Measurements from ENCODE around the gene RIIAD1. TPM values are rescaled to one million over a fixed set of nuclear protein-coding genes. Genes with fewer than 3 reads are reported as not detected.

RIIAD1 gene
- total and polyA plus RNA-seq, 2 experiments from 2014 or later, result not detected

- Histone ChIP-seq H3K9me3 (ENCODE audit: low read depth) (no peaks in the 10 kb centered on the region), H2AFZ (no peak overlapping the region), H3K9me2 (replicated peaks; ENCODE audit: insufficient read depth) (no peaks in the 10 kb centered on the region), H3K4me1 (ENCODE audit: insufficient read depth) (no peaks in the 10 kb centered on the region), H3K27me3 (no peaks in the 10 kb centered on the region), H3K4me3 (no peak overlapping the region), H3K27ac (no peak overlapping the region), H4K20me1 (ENCODE audit: insufficient read depth, poor library complexity, severe bottlenecking) (no peaks in the 10 kb centered on the region), H3K79me2 (no peaks in the 10 kb centered on the region), H3K4me2 (no peak overlapping the region), H3K36me3 (replicated peaks; ENCODE audit: insufficient read depth, low read depth) (no peaks in the 10 kb centered on the region)
- DNase-seq (ENCODE audit: low spot score), result no peak
- TF ChIP-seq CTCF (IDR thresholded peaks at IDR 0.05; ENCODE audit: poor library complexity) (no peak), EZH2phosphoT487 (IDR thresholded peaks at IDR 0.05; ENCODE audit: low read depth, severe bottlenecking, unreplicated experiment) (no peak), EZH2 (IDR thresholded peaks at IDR 0.05; ENCODE audit: borderline replicate concordance) (no peak)
- 89% methylated on average over 4 of the region's 4 CpGs for WGBS (ENCODE audit: low lambda C conversion rate, missing lambda C conversion rate)
These were observed 56.0 kb downstream of the RIIAD1 start for GRCh38 chr1:151777317-151777716.

Small RNA genes within 50 kb of the gene (small RNA-seq; reads per million reads assigned to genes)
- gene RNU6-662P, result not detected

Other genes starting within 250 kb of the RIIAD1 start
- gene CGN, start 210.1 kb upstream of the RIIAD1 start, total RNA-seq, result 58.2 and 66.4 TPM in 2 replicates
- 46.3 and 54.5 TPM in 2 replicates for gene CGN, start 210.1 kb upstream of the RIIAD1 start, polyA plus RNA-seq
- gene TUFT1, start 181.2 kb upstream of the RIIAD1 start, total RNA-seq, result 18.3 and 29.8 TPM in 2 replicates
- gene TUFT1, start 181.2 kb upstream of the RIIAD1 start, polyA plus RNA-seq, result 29.2 and 30.1 TPM in 2 replicates
- gene SNX27, start 109.5 kb upstream of the RIIAD1 start, total RNA-seq, result 35.1 and 38.7 TPM in 2 replicates
- gene SNX27, start 109.5 kb upstream of the RIIAD1 start, polyA plus RNA-seq, result 18.2 and 24.0 TPM in 2 replicates
- gene CELF3, start 4.7 kb upstream of the RIIAD1 start, total RNA-seq, result 1.2 and 2.1 TPM in 2 replicates
- 0.85 and 1.1 TPM in 2 replicates for gene CELF3, start 4.7 kb upstream of the RIIAD1 start, polyA plus RNA-seq
- 50.3 and 68.8 TPM in 2 replicates for gene MRPL9, start 42.0 kb downstream of the RIIAD1 start, total RNA-seq
- 72.5 and 88.0 TPM in 2 replicates for gene MRPL9, start 42.0 kb downstream of the RIIAD1 start, polyA plus RNA-seq
- 3.4 and 3.8 TPM in 2 replicates for gene TDRKH, start 69.0 kb downstream of the RIIAD1 start, total RNA-seq
- 1.6 and 1.8 TPM in 2 replicates for gene TDRKH, start 69.0 kb downstream of the RIIAD1 start, polyA plus RNA-seq
- not detected in 2 replicates for gene LINGO4, start 83.9 kb downstream of the RIIAD1 start, total RNA-seq
- gene LINGO4, start 83.9 kb downstream of the RIIAD1 start, polyA plus RNA-seq, result not detected in 2 replicates
- gene RORC, start 110.3 kb downstream of the RIIAD1 start, total RNA-seq, result 1.2 and 1.3 TPM in 2 replicates
- 0.60 TPM in 1 of 2 replicates, not detected in the other for gene RORC, start 110.3 kb downstream of the RIIAD1 start, polyA plus RNA-seq
- gene C2CD4D, start 118.3 kb downstream of the RIIAD1 start, total RNA-seq, result 0.72 TPM in 1 of 2 replicates, not detected in the other
- gene C2CD4D, start 118.3 kb downstream of the RIIAD1 start, polyA plus RNA-seq, result 0.96 and 1.1 TPM in 2 replicates
- not detected in 2 replicates for gene THEM5, start 132.2 kb downstream of the RIIAD1 start, total RNA-seq
- 0.21 and 0.32 TPM in 2 replicates for gene THEM5, start 132.2 kb downstream of the RIIAD1 start, polyA plus RNA-seq
- gene THEM4, start 188.0 kb downstream of the RIIAD1 start, total RNA-seq, result 18.6 and 24.8 TPM in 2 replicates
- gene THEM4, start 188.0 kb downstream of the RIIAD1 start, polyA plus RNA-seq, result 20.2 and 25.2 TPM in 2 replicates